ENCODE data around the gene SLC7A7.
"Not testable (repeated sequence)": the region's sequence is repeated elsewhere in the genome, so short reads cannot be mapped to it uniquely, and the experiment has no call there.

Gene SLC7A7

DNA sequence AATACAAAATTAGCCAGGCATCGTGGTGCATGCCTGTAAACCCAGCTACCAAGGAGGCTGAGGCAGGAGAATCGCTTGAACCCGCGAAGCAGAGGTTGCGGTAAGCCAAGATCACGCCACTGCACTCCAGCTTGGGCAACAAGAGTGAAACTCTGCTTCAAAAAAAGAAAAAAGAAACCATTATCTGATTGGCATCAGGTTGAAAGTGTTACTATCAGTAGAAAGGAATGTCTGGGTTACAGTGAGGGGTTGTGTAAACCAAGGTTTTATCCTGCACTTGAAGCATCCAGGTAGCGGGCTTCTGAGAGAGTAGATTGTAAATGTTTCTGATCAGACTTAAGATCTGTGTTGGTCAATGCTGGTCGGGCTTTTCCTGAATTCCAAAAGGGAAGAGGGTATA, 62.8 kb downstream of the SLC7A7 start:
- DNase-seq (ENCODE audit: low spot score), result no peak

DNA sequence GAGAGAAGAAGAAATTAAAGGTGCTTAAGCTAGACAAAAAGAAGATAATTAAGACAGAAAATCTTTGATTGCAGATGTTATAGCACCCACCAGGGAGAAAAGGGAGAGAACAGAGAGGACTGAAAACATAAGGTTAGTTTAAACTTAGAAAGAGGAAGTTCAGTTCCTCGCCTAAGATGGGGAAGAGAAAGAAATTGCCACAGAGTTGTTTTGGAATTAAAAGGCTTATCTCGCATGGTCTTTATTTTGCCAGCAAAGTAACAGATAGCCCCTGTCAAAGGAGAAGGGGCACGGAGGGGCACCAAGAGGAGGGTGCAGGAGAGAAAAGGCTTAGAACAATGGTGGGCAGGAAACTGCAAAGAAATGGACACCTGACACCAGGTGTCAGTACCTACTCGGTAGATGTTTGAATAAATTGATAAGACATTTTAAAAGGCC, 66.6 kb downstream of the SLC7A7 start:
- no peak for DNase-seq (ENCODE audit: low spot score)

DNA sequence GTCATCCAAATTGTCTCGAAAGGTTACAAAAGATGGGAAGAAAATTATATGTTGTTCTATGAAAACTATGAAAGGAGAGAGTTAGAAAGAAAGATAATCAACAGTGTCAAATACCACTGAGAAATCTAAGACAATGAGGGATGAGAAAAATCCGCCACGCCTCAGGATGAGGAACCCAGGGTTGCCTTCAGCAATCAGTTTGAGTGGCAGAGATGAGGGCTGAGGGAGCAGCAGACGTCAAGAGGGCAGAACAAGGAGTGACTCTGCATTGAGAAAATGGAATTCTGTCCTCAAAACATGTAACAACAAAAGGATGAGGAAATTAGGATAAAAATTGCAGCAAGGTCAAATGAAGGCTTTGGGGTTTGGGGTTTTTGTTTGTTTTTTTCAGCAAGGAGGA, 67.0 kb downstream of the SLC7A7 start:
- DNase-seq (ENCODE audit: low spot score), result no peak

- DNase-seq (ENCODE audit: low spot score), result no peak
These were observed 67.5 kb downstream of the SLC7A7 start for GRCh38 chr14:22747769-22748168.

DNA sequence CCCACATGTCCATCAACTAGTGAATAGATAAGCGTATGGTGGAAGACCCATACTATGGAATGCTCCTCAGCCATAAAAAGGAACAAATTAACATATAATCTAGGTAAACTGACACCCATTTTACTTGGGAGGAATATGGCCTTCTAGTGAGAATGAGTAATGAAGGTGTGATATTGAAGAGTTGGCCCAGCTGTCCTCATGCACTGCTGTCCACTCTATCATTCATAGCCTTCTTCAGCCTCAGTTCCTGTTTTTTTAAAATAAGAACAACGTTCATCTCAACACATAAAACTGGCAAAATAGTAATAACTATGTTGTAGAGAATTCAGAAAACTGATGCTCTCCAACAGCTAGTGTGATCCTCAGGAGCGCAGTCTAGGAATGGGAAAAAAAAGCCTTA, 75.2 kb downstream of the SLC7A7 start:
- DNase-seq (ENCODE audit: low spot score), result no peak

DNA sequence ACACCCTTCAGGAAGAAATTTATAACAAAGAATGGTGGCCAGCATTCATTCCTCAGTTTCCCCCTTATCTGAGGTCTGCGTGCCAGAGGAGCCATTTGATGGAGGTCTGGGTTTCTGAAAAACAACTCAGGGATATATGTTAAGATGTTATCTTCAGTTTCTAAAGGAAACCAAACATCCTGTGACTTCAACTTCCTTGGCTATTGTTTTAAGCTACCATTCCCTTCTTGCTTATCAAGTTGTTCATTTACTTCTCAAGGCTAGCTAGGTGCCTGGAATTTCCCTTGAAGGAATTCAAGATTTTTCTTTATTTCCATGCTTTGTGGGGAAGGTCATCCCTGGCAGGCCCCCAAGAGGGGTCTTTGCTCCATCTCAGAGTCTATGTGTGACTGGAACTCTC, 75.8 kb downstream of the SLC7A7 start:
- no peak for DNase-seq (ENCODE audit: low spot score)

- no peak for DNase-seq (ENCODE audit: low spot score)
These were observed 78.2 kb downstream of the SLC7A7 start for GRCh38 chr14:22737052-22737451.

- DNase-seq (ENCODE audit: low spot score), result not testable (repeated sequence)
These were observed 78.9 kb downstream of the SLC7A7 start for GRCh38 chr14:22736384-22736783.

DNA sequence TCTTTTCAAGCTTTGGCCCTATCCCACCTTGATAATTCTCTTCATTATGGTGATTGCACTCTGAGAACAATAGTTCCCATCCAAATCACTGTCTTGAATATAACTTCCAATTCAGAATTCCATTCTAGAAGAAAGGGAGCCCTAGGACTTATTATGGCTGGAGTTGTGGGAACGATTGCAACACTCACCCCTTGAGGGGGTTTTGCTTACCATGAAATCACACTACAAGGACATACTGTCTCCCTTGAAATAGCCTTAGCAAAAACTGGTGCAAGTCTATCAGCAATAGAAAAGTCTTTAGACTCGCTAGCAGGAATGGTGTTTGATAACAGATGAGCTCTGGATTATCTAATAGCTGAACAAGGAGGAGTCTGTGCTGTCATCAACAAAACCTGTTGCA, 80.1 kb downstream of the SLC7A7 start:
- no peak for DNase-seq (ENCODE audit: low spot score)

- no peak for DNase-seq (ENCODE audit: low spot score)
These were observed 81.4 kb downstream of the SLC7A7 start for GRCh38 chr14:22733829-22734228.

DNA sequence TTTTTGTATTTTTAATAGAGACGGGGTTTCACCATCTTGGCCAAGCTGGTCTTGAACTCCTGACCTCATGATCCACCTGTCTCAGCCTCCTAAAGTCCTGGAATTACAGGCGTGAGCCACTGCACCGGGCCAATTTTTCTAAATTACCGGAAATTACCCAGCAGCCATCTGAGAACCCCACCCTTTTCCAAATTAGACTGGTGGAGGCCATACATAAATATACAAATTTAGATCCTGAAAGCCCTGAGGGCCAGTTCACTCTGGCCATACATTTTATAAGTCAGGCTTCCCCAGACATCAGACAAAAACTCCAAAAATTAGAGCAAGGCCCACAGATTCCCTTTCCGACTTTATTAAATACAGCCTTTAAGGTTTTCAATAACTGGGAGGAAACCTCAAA, 83.2 kb downstream of the SLC7A7 start:
- not testable (repeated sequence) for DNase-seq (ENCODE audit: low spot score)

DNA sequence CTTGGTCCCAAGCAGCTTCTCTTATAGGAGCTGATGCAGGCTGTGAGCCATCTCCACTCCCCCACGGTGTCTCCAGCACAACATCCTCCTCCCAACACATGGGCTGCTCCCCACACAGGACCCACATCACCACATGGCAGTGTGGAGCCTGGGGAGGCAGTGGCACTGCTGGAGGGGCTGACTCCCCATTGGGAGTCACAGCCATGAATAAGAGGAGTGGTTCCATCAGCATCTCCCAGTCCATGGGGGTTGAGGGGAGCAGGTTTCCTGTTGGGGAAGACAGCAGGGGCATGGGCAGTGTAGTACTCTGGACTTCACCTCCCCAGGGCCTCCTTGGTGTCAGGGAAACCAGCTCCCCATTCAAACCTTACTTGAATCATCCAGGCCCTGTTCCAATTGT, 89.2 kb downstream of the SLC7A7 start:
- no peak for DNase-seq (ENCODE audit: low spot score)

GRCh38 chr14:22725374-22725773, 89.9 kb downstream of the SLC7A7 start:
- not testable (repeated sequence) for DNase-seq (ENCODE audit: low spot score)

GRCh38 chr14:22724847-22725246, 90.4 kb downstream of the SLC7A7 start:
- DNase-seq (ENCODE audit: low spot score), result not testable (repeated sequence)

DNA sequence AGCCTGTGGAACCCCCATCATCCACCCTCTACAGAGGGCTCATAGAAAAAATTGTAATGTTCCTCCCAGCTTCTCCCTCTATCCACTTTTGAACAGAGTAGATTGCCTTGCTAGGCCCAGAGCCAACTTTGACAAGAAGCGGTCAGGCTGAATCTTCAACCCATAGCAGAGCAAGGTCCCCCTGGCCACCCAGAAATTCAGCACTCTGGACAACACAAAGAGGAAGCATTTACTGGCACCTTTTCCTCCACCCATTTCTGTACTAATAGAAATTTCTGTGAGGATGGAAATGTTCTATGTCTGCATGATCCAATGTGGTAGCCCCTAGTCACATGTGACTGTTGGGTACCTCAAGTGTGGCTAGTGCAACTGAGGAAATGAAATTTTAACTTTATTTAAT, 91.4 kb downstream of the SLC7A7 start:
- DNase-seq (ENCODE audit: low spot score), result no peak

Data from D341Med (cell line).